Uterus (tissue), 4 donors: ENCODE data around the gene BIRC5. TPM values are rescaled to one million over a fixed set of nuclear protein-coding genes. Genes with fewer than 3 reads are reported as not detected.

Experiments used
- DNase-seq, 2 donors: peaks; one replicate each; pipeline ENCODE4 v3.0.0-alpha.2; 2019 to 2020
- H3K27ac ChIP-seq, 2 donors: fragments of 200-600 bp; sonication (generic); 1 replicate in 1 of 2; 2 replicates in 1 of 2; pipeline ENCODE4 v1.5.1; 2016 to 2018
- H3K27me3 ChIP-seq, 2 donors: fragments of 200-600 bp; sonication (generic); one replicate each; pipeline ENCODE4 v1.5.1; 2018 to 2019; ENCODE audit warnings: control low read depth in 1 of 2
- H3K36me3 ChIP-seq, 2 donors: fragments of 200-600 bp; sonication (generic); one replicate each; pipeline ENCODE4 v1.5.1; 2019; ENCODE audit warnings: control low read depth in 1 of 2
- H3K4me1 ChIP-seq, 2 donors: fragments of 200-600 bp; sonication (generic); one replicate each; pipeline ENCODE4 v1.5.1; 2018 to 2019; ENCODE audit warnings: control low read depth in 1 of 2
- H3K4me3 ChIP-seq, 2 donors: fragments of 200-600 bp; sonication (generic); 1 replicate in 1 of 2; 2 replicates in 1 of 2; pipeline ENCODE4 v1.5.1; 2018 to 2019; ENCODE audit warnings: mild to moderate bottlenecking in 1 of 2
- H3K9me3 ChIP-seq, 2 donors: fragments of 200-600 bp; sonication (generic); one replicate each; pipeline ENCODE4 v1.5.1; 2019; ENCODE audit warnings: control low read depth in 1 of 2
- CTCF ChIP-seq, 4 experiments: fragments of 200-600 bp in 2 of 4; fragments of 450-650 bp in 2 of 4; sonication (generic) in 2 of 4; IDR thresholded peaks; one replicate each; pipeline ENCODE4 v1.5.1; 2016 to 2019; ENCODE audit warnings: antibody characterized with exemption in 4 of 4, mild to moderate bottlenecking in 2 of 4, moderate library complexity in 1 of 4
- POLR2A ChIP-seq, 2 donors: fragments of 450-650 bp; IDR thresholded peaks; one replicate each; pipeline ENCODE4 v1.6.1; 2016; ENCODE audit warnings: antibody characterized with exemption in 2 of 2, mild to moderate bottlenecking in 1 of 2, moderate library complexity in 1 of 2
- intact Hi-C: fragments of 100-400 bp; cut with DNase I; formaldehyde crosslinking; loops from one replicate; pipeline ENCODE4 v1.15.1; 2023; ENCODE audit warnings: low total_unique reads
- total RNA-seq, 4 donors: library from RNA; depleted of rRNA in 3 of 4; stranded (reverse); fragments of >200 nt in 3 of 4; gene quantifications; one replicate each; pipeline versions ENCODE4 v1.1.0 to v1.2.4, GENCODE V29; 2014 to 2023
- donor health status: DM: yes; HTN: yes; CAD: no.

Gene BIRC5
- total RNA-seq, 4 donors from 2014 or later: 26.3 to 29.7 TPM; not detected in 2

GRCh38 chr17:78255953-78256706 is 42.1 kb downstream of the BIRC5 start:
- no peak overlapping the region for H3K4me3 ChIP-seq
- no peaks in the 10 kb centered on the region for H3K4me1 ChIP-seq
- no peaks in the 10 kb centered on the region for H3K36me3 ChIP-seq
- intact Hi-C loops: loop anchor here (10.0 kb wide), 1 partner anchor 169 kb away; no protein-coding TSS in a partner anchor
- TF ChIP-seq CTCF (IDR thresholded peaks at IDR 0.05) (no peak), POLR2A (IDR thresholded peaks at IDR 0.05) (no peak)
- DNase-seq: no peak
- no peaks in the 10 kb centered on the region for H3K9me3 ChIP-seq
- no peak overlapping the region for H3K27ac ChIP-seq
- no peaks in the 10 kb centered on the region for H3K27me3 ChIP-seq

DNA sequence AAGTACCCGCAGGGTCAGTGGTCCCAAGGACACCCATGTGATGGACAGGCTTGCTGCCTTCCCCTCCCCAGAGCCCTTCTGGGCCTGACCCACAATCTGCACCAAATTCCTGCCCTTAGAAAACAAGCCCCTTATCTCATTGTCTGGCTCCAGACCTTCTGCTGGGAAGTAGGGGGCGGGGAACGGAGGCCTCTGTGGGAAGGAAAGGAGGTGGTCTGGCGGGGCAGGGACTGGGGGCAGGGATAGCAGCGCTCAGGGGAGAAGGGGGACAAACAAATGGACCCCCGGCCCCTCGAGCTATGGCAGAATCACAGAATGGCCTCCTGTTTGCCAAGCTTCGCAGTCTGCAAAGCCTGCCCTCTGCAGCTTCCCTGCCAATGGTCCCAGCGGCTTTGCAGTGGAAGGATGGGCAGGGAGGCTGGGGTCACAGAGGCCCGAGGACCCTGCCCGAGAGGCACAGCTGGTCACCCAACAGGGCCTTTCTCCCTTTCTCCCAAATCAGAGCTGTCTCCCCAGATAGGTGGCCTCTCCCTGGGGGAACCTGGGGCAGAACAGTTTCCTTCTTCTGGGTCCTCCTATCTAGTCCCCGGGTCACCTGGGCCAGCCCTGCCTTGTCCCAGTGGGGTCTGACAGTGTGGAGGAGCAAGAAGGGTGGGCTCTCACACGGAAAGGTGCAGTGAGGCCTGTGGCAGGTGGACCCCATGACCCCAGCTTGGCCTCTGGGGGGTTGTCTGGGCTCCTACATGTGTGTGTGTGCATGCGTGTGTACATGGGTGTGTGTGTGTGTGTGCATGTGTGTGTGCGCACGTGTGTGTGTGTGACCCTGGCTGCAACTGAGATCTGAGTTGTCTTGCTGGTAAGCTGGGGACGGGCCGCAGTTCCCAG is 42.9 kb downstream of the BIRC5 start:
- Histone ChIP-seq H3K27ac (no peak overlapping the region), H3K4me3 (no peak overlapping the region), H3K36me3 (no peaks in the 10 kb centered on the region), H3K4me1 (no peaks in the 10 kb centered on the region), H3K9me3 (no peaks in the 10 kb centered on the region), H3K27me3 (no peaks in the 10 kb centered on the region)
- no peak for DNase-seq
- intact Hi-C loops: loop anchor here (10.0 kb wide), 1 partner anchor 168 kb away; no protein-coding TSS in a partner anchor
- TF ChIP-seq CTCF (IDR thresholded peaks at IDR 0.05): no peak
- TF ChIP-seq POLR2A (IDR thresholded peaks at IDR 0.05): no peak

DNA sequence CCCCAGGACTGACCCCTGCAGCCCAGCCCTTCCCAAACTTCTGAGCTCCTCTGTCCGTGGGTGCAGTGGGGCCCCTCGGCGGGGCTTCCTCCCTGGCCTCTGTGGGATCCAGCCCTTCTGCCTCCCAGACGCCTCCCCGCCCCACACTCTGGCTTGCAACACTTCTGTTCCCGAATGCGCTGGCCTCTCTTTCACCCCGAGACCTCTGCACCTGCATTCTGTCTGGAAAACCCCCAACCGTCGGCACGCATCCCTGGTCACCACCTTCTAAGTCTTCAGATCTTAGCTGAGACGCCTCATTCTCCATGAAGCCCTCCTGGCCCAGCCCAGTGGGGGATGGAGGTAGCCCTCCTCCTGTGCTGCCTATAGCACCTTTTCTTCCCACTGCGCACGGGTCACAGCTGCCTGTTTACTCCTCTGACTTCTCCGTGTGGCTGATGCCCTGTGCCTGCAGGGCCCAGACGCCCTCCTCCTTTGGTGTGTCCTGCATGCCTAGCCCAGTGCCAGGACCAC is 43.8 kb downstream of the BIRC5 start:
- Histone ChIP-seq H3K27me3 (no peaks in the 10 kb centered on the region), H3K4me3 (no peak overlapping the region), H3K9me3 (no peaks in the 10 kb centered on the region), H3K27ac (peak overlapping the region in 1 of 2 donors; percentile 54), H3K4me1 (no peaks in the 10 kb centered on the region), H3K36me3 (no peaks in the 10 kb centered on the region)
- intact Hi-C loops: loop anchor here (10.0 kb wide), 1 partner anchor 167 kb away; no protein-coding TSS in a partner anchor
- TF ChIP-seq CTCF (IDR thresholded peaks at IDR 0.05) (no peak), POLR2A (IDR thresholded peaks at IDR 0.05) (no peak)
- DNase-seq: no peak

- H3K9me3 ChIP-seq: no peaks in the 10 kb centered on the region
- no peaks in the 10 kb centered on the region for H3K27me3 ChIP-seq
- TF ChIP-seq POLR2A (IDR thresholded peaks at IDR 0.05) (no peak), CTCF (IDR thresholded peaks at IDR 0.05) (no peak)
- H3K4me1 ChIP-seq: no peaks in the 10 kb centered on the region
- H3K27ac ChIP-seq: peak overlapping the region in 1 of 2 donors; percentile 54
- intact Hi-C loops: loop anchor here (10.0 kb wide), 1 partner anchor 166 kb away; no protein-coding TSS in a partner anchor
- DNase-seq: peak in 1 of 2 donors; percentile 48
- H3K4me3 ChIP-seq: no peak overlapping the region
- no peaks in the 10 kb centered on the region for H3K36me3 ChIP-seq
Observed at GRCh38 chr17:78258323-78259191, 44.5 kb downstream of the BIRC5 start.
